ENCODE data around the gene LSM11.

Gene LSM11

GRCh38 chr5:157770665-157771064 is 27.2 kb downstream of the LSM11 start:
- Histone ChIP-seq H2AFZ (ENCODE audit: low read length) (no peak overlapping the region), H3K9ac (ENCODE audit: low read length) (no peak overlapping the region), H4K20me1 (ENCODE audit: insufficient read depth, low read length) (no peaks in the 10 kb centered on the region), H3F3A (ENCODE audit: insufficient read depth, low read length) (no peaks in the 10 kb centered on the region), H3K36me3 (replicated peaks; ENCODE audit: insufficient read depth, low read length) (no peaks in the 10 kb centered on the region), H3K4me2 (ENCODE audit: low read depth, low read length) (no peak overlapping the region), H3K27ac (ENCODE audit: low read length) (no peak overlapping the region), H3K4me1 (ENCODE audit: low read length) (no peaks in the 10 kb centered on the region), H3K4me3 (ENCODE audit: low read length) (no peak overlapping the region), H3K9me2 (replicated peaks; ENCODE audit: insufficient read depth, low read length) (no peaks in the 10 kb centered on the region), H3K27me3 (replicated peaks; ENCODE audit: insufficient read depth, low read length) (no peaks in the 10 kb centered on the region), H3K9me3 (replicated peaks; ENCODE audit: insufficient read depth, low read length) (no peaks in the 10 kb centered on the region), H3K79me2 (ENCODE audit: low read length) (no peaks in the 10 kb centered on the region)
- TF ChIP-seq CTCF (IDR thresholded peaks at IDR 0.05; ENCODE audit: low read length) = no peak
- TF ChIP-seq EZH2phosphoT487 (IDR thresholded peaks at IDR 0.05; ENCODE audit: low read length) = no peak
- TF ChIP-seq EZH2 (optimal IDR thresholded peaks at IDR 0.05; ENCODE audit: low read depth, low read length) = no peak
- DNase-seq = no peak

GRCh38 chr5:157772127-157772526 is 28.6 kb downstream of the LSM11 start:
- H3K4me1 ChIP-seq (ENCODE audit: low read length) = no peaks in the 10 kb centered on the region
- no peaks in the 10 kb centered on the region for H4K20me1 ChIP-seq (ENCODE audit: insufficient read depth, low read length)
- H3K36me3 ChIP-seq (replicated peaks; ENCODE audit: insufficient read depth, low read length) = no peaks in the 10 kb centered on the region
- no peaks in the 10 kb centered on the region for H3K9me3 ChIP-seq (replicated peaks; ENCODE audit: insufficient read depth, low read length)
- no peak overlapping the region for H3K9ac ChIP-seq (ENCODE audit: low read length)
- no peaks in the 10 kb centered on the region for H3F3A ChIP-seq (ENCODE audit: insufficient read depth, low read length)
- no peaks in the 10 kb centered on the region for H3K79me2 ChIP-seq (ENCODE audit: low read length)
- TF ChIP-seq EZH2 (optimal IDR thresholded peaks at IDR 0.05; ENCODE audit: low read depth, low read length) = no peak
- TF ChIP-seq EZH2phosphoT487 (IDR thresholded peaks at IDR 0.05; ENCODE audit: low read length) = no peak
- TF ChIP-seq CTCF (IDR thresholded peaks at IDR 0.05; ENCODE audit: low read length) = no peak
- no peak overlapping the region for H3K27ac ChIP-seq (ENCODE audit: low read length)
- no peak overlapping the region for H2AFZ ChIP-seq (ENCODE audit: low read length)
- H3K4me2 ChIP-seq (ENCODE audit: low read depth, low read length) = no peak overlapping the region
- H3K9me2 ChIP-seq (replicated peaks; ENCODE audit: insufficient read depth, low read length) = no peaks in the 10 kb centered on the region
- no peak overlapping the region for H3K4me3 ChIP-seq (ENCODE audit: low read length)
- H3K27me3 ChIP-seq (replicated peaks; ENCODE audit: insufficient read depth, low read length) = no peaks in the 10 kb centered on the region
- DNase-seq = no peak

- no peak for DNase-seq
- no peaks in the 10 kb centered on the region for H4K20me1 ChIP-seq (ENCODE audit: insufficient read depth, low read length)
- H3K27ac ChIP-seq (ENCODE audit: low read length) = no peak overlapping the region
- H3K36me3 ChIP-seq (replicated peaks; ENCODE audit: insufficient read depth, low read length) = no peaks in the 10 kb centered on the region
- H3K4me1 ChIP-seq (ENCODE audit: low read length) = no peaks in the 10 kb centered on the region
- no peaks in the 10 kb centered on the region for H3K9me3 ChIP-seq (replicated peaks; ENCODE audit: insufficient read depth, low read length)
- no peak overlapping the region for H3K4me2 ChIP-seq (ENCODE audit: low read depth, low read length)
- H3K4me3 ChIP-seq (ENCODE audit: low read length) = no peak overlapping the region
- no peak overlapping the region for H3K9ac ChIP-seq (ENCODE audit: low read length)
- H3K79me2 ChIP-seq (ENCODE audit: low read length) = no peaks in the 10 kb centered on the region
- H3K9me2 ChIP-seq (replicated peaks; ENCODE audit: insufficient read depth, low read length) = no peaks in the 10 kb centered on the region
- no peaks in the 10 kb centered on the region for H3K27me3 ChIP-seq (replicated peaks; ENCODE audit: insufficient read depth, low read length)
- H2AFZ ChIP-seq (ENCODE audit: low read length) = no peak overlapping the region
- no peaks in the 10 kb centered on the region for H3F3A ChIP-seq (ENCODE audit: insufficient read depth, low read length)
- TF ChIP-seq EZH2phosphoT487 (IDR thresholded peaks at IDR 0.05; ENCODE audit: low read length) (no peak), EZH2 (optimal IDR thresholded peaks at IDR 0.05; ENCODE audit: low read depth, low read length) (no peak), CTCF (IDR thresholded peaks at IDR 0.05; ENCODE audit: low read length) (no peak)
Measured at GRCh38 chr5:157778121-157778805, 34.8 kb downstream of the LSM11 start.
